Erythroblast (primary cell): ENCODE measurements around the gene IL17A.

Source experiments
- GATA1 ChIP-seq: IDR thresholded peaks from 2 replicates; pipeline ENCODE4 v1.6.1; 2011; ENCODE audit warnings: low read depth, mild to moderate bottlenecking, control low read depth, low read length, moderate library complexity
- POLR2A ChIP-seq: IDR thresholded peaks from 2 replicates; pipeline ENCODE4 v1.6.1; 2011; ENCODE audit warnings: mild to moderate bottlenecking, low read length

- TF ChIP-seq POLR2A, result no peak
- TF ChIP-seq GATA1, result no peak
These were observed 43.6 kb upstream of the IL17A start for GRCh38 chr6:52142556-52142955.
